ENCODE measurements around the gene ARID2. TPM values are rescaled to one million over a fixed set of nuclear protein-coding genes. Genes with fewer than 3 reads are reported as not detected.
A peak's percentile ranks its signal among the peaks of the same experiment; 100 is the strongest.

ARID2 gene
- total RNA-seq, result 14.3 TPM
- long read RNA-seq, full-length matches to known transcripts, result 4 of 8 reads
- long read RNA-seq, partial matches to known transcripts, result 4 of 8 reads
- long read RNA-seq, other reads (novel, unspliced or antisense), result 0 of 8 reads

- DNase-seq (peak; percentile 75), ATAC-seq (ENCODE audit: poor library complexity) (peak; percentile 34)
- intact Hi-C loops (cut with DNase I), result loop anchor here (10.0 kb wide), 1 partner anchor 185 kb away; no protein-coding TSS in a partner anchor
These were observed at the start of gene ARID2 for GRCh38 chr12:45729233-45730083. ARID2 (plus strand) TSS chr12:45729706; CDS start chr12:45729837, 131 bp downstream.

GRCh38 chr12:45680362-45680761, 49.1 kb upstream of the ARID2 start:
- no peak for DNase-seq
- ATAC-seq (ENCODE audit: poor library complexity), result no peak
- intact Hi-C loops (cut with DNase I), result no loop called here

DNA sequence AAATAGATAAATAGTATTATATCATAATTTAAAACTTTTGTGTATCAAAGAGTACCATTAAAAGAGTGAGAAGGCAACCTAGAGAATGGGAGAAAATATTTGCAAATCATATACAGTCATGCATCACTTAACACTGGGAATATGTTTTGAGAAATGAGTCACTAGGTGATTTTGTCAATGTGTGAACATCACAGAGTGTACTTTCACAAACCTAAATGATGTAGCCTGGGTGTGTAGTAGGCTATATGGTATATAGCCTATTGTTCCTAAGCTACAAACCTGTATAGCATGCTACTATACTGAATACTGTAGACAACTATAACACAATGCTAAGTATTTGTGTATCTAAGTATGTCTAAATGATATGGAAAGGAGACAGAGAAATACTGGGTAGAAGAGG, 48.0 kb upstream of the ARID2 start:
- intact Hi-C loops (cut with DNase I), result no loop called here
- no peak for ATAC-seq (ENCODE audit: poor library complexity)
- no peak for DNase-seq

- intact Hi-C loops (cut with DNase I), result no loop called here
- ATAC-seq (ENCODE audit: poor library complexity) (no peak), DNase-seq (no peak)
These were observed 43.8 kb upstream of the ARID2 start for GRCh38 chr12:45685680-45686079.

DNA sequence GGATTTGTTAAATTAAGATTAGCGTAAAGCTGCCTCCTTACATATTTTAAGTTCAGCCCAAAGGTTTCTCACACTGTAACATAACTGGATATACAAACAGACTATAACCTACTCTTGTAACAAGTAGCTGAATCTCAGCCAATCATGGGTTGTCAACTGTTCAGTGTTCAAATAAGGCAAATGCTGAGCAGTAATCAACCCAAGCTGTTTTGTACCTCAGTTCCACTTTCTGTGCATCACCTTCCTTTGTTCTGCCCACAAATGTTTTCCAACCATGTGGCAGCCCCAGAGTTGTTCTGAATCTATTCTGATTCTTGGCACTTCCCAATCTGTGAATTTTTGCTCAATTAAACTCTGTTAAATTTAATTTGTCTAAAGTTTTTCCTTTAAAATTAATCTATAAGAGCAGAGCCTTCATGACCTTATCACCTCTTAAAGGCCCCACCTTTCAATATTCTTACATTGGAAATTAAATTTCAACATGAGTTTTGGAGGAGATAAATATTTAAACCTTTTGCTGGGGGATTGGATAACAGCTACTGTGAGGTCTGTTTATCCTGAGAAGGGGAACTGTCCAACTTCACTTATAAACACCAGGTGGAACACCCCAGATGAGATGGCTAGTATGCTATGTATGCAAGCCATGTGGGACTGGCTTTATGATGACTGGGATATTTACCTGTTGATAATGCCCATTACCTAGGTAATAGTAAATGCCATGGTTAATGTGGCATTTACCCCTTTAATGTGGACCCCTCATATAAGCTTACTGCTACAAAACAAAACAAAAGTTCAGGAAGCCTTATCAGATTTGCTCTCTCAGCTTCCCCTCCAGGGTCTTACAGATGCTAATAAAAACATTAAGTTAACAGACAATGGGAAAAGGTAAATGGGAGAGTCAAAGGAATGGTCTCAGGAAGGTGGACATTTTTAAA, 42.2 kb upstream of the ARID2 start:
- ATAC-seq (ENCODE audit: poor library complexity) (no peak), DNase-seq (no peak)
- intact Hi-C loops (cut with DNase I), result no loop called here

DNA sequence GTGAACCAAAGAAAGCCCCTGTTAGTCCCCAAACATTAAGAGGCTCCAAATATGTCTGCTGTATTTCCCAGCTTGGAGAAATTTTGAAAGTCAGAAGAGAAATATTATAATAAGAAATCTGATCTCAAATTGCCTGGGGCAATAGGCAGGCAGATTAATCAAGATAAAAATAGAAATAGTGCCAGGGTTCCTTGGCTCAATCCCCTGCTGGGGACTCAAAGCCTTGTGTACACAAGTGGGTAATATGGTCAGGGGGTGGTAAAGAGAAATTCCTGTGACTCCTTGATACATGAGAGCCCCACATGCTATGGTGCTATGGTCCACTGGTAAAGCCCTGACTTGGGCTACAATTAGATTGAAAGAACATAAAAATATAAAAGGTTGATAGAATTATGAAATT, 41.3 kb upstream of the ARID2 start:
- intact Hi-C loops (cut with DNase I), result no loop called here
- ATAC-seq (ENCODE audit: poor library complexity), result no peak
- DNase-seq, result no peak

DNA sequence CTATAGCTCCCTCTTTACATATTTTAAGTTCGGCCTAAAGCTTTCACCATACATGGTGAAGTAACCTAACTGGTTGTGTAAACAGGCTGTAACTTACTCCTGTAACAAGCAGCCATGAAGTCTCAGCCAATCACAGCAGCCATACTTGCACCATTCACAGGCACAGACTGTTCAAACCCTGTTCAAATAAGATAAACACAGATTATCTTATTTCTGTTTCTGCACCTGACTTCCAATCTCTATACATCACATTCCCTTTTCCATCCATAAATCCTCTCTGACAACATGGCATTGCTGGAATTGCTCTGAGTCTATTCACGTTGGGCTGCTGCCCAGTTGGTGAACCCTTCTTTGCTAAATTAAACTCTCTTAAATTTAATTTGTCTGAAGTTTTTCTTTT, 34.5 kb upstream of the ARID2 start:
- intact Hi-C loops (cut with DNase I), result no loop called here
- DNase-seq (no peak), ATAC-seq (ENCODE audit: poor library complexity) (no peak)

- intact Hi-C loops (cut with DNase I), result no loop called here
- no peak for DNase-seq
- no peak for ATAC-seq (ENCODE audit: poor library complexity)
These were observed 33.9 kb upstream of the ARID2 start for GRCh38 chr12:45695606-45696005.

GRCh38 chr12:45696049-45696448, 33.5 kb upstream of the ARID2 start:
- intact Hi-C loops (cut with DNase I), result no loop called here
- DNase-seq (no peak), ATAC-seq (ENCODE audit: poor library complexity) (no peak)

- DNase-seq (no peak), ATAC-seq (ENCODE audit: poor library complexity) (no peak)
- intact Hi-C loops (cut with DNase I), result no loop called here
These were observed 32.1 kb upstream of the ARID2 start for GRCh38 chr12:45697371-45697770.

GRCh38 chr12:45701296-45701695, 28.2 kb upstream of the ARID2 start:
- DNase-seq, result no peak
- no peak for ATAC-seq (ENCODE audit: poor library complexity)
- intact Hi-C loops (cut with DNase I), result no loop called here

- intact Hi-C loops (cut with DNase I), result no loop called here
- ATAC-seq (ENCODE audit: poor library complexity), result no peak
- no peak for DNase-seq
These were observed 25.6 kb upstream of the ARID2 start for GRCh38 chr12:45703942-45704341.

DNA sequence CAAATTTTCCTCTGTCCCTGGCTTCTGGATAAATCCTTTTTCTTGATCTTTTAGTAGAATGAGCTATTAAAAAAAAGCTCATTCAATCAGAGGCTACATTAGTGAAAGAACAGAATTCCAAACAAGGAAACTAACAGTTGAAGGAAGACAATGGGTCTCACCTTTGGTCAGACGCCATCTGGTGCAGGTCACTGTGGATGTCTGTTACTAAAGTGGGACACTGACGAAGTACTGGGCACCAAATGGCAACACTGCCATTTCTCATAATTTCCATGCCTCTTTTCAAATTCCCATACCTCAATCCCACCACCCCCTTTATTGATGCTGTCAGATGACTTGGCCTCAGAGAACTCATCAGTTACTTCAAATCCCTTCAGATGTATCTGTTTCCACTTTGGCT, 24.5 kb upstream of the ARID2 start:
- DNase-seq (no peak), ATAC-seq (ENCODE audit: poor library complexity) (no peak)
- intact Hi-C loops (cut with DNase I), result no loop called here

DNA sequence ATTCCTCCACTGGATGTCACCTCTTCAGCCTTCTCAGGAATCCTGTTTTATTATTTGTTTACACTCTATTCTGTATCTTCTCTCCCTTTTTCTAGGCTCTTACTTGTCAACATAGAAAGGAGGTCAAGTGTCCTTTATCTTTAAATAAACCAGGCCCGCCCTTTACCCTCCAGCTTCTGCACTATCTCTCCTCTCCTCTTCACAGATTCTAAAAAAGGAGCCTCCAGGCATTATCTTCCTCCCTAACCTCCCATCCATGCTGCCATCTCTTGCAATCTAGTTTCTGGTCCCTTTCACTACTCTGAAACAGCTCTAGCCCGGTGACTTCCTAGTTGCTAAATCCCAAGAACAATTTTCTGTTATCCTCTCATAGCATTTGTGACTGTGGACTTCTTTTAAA, 24.1 kb upstream of the ARID2 start:
- ATAC-seq (ENCODE audit: poor library complexity) (peak; percentile 68), DNase-seq (no peak)
- intact Hi-C loops (cut with DNase I), result no loop called here

DNA sequence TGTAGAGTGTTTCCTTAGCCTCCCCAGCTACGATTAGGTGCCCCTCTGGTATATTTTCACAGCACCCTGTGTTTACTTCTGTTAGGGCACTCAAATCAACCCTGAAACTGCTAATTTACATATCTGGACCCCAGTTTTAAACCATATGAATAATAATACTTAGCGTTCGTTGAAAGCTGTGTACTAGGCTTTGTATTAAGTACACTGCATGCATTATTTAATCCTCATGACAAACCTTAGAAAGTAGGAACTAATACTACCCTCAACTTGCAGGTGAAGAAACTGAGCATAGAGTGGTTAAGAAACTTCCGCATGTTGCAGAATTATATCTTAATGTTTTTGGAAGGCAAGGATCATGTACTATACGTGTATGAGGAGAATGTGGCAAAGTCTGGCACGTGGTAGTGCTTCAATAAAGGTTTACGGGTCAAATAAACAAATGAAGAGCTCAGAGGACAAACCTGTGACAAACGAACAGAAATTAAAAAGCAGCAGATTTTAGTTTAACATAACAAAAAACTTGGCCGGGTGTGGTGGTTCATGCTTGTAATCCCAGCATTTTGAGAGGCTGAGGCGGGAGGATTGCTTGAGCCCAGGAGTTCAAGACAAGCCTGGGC, 22.2 kb upstream of the ARID2 start:
- ATAC-seq (ENCODE audit: poor library complexity) (no peak), DNase-seq (no peak)
- intact Hi-C loops (cut with DNase I), result no loop called here

- no peak for ATAC-seq (ENCODE audit: poor library complexity)
- intact Hi-C loops (cut with DNase I), result no loop called here
These were observed 21.1 kb upstream of the ARID2 start for GRCh38 chr12:45708363-45708762.

GRCh38 chr12:45708901-45709300, 20.6 kb upstream of the ARID2 start:
- intact Hi-C loops (cut with DNase I), result no loop called here
- no peak for ATAC-seq (ENCODE audit: poor library complexity)
- no peak for DNase-seq

More at GRCh38 chr12:45708363-45708762, 21.1 kb upstream of the ARID2 start:
- DNase-seq, result no peak

GRCh38 chr12:45712319-45712718, 17.2 kb upstream of the ARID2 start:
- DNase-seq (no peak), ATAC-seq (ENCODE audit: poor library complexity) (no peak)
- intact Hi-C loops (cut with DNase I), result no loop called here

DNA sequence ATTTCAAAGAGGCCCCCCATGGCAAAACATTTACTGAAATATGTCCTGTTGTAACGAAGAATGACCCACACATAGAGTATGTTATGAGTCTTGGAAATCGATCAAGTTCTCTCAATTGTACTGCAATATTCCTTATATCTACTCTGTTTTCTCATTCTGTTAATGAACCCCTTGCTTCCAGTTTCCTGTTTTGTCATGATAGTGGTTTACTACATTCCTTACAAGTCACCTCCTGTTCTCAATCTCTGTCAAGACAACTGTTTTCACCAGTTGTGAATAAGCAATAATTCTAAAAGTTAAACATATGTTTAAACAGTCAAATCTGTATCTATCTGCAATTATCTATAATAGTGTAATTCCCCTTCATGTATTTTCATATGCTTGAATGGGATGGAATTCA, 16.4 kb upstream of the ARID2 start:
- intact Hi-C loops (cut with DNase I), result no loop called here
- DNase-seq (no peak), ATAC-seq (ENCODE audit: poor library complexity) (no peak)

Data from Right ventricle myocardium superior (tissue), 1 donor.